Heart left ventricle (tissue), 13 donors: Measurements from ENCODE around the gene RTTN.

ENCODE experiments used
- CTCF ChIP-seq, 12 donors: fragments of 200-600 bp; sonication (generic) in 4 of 12; IDR thresholded peaks; one replicate each; pipeline versions ENCODE4 v1.5.0 to v1.8.0; 2018 to 2022; ENCODE audit warnings: antibody characterized with exemption in 12 of 12, mild to moderate bottlenecking in 5 of 12
- POLR2A ChIP-seq, 2 donors: fragments of 450-650 bp; IDR thresholded peaks; one replicate each; pipeline ENCODE4 v1.6.1; 2017; ENCODE audit warnings: antibody characterized with exemption in 2 of 2, mild to moderate bottlenecking in 2 of 2, moderate library complexity in 2 of 2
- donor health status: ischemic (EF 13 %, LVEDD 7.1; RV severe dilation, severe dysfunction).
- donor health status: DM: no; HTN: yes; CAD: no.
- donor health status: DM: no; HTN: no; CAD: no.
- donor health status: ischemic (EF 25% LVEDD 6.9; RV normal size, moderate dysfunction).
- donor health status: ischemic (EF 25% LVEDD 5.7; RV mildly dilated, moderate dysfunction).
- donor health status: ischemic (EF 35%, LVEDD 5.7; RV mildly dilated, moderate dysfunction).
- donor health status: nonischemic (EF 11% LVEDD 7.7; RV severe dilation, severe dysfunction).
- donor health status: DM: yes; HTN: yes; CAD: no.
- donor health status: PGD.
- donor health status: ischemic (EF 29% LVEDD 5.4; RV normal size, mild dysfunction).
- donor health status: nonischemic (EF 23%, LVEDD 6.1; RV moderate dilation, normal function).

GRCh38 chr18:70124139-70124538, 81.3 kb downstream of the RTTN start:
- TF ChIP-seq POLR2A (IDR thresholded peaks at IDR 0.05), result no peak
- no peak for TF ChIP-seq CTCF (IDR thresholded peaks at IDR 0.05)
